Stimulated activated naive B cell treated with anti-CD40 and anti-IgM and Interleukin-4, amounts not matched to agents 10 μg/mL and 1 μg/mL and 100 μg/mL, for 72 hours (primary cell): ENCODE results near the gene PACSIN3.
A peak's percentile ranks its signal among the peaks of the same experiment; 100 is the strongest.

ENCODE experiments used
- ATAC-seq, 2 donors: fragments of 150-1000 bp; cut with Tn5 transposase; replicated peaks; 2 replicates each; pipeline ENCODE4 v1.10.0; 2021; ENCODE audit warnings: moderate library complexity in 1 of 2
- DNase-seq: peaks from one replicate; pipeline ENCODE4 v3.0.0; 2021
- H3K27ac Mint-ChIP-seq: one replicate; pipeline ENCODE4 v1.8.0; 2022; ENCODE audit warnings: mild to moderate bottlenecking, mixed read lengths
- H3K27me3 Mint-ChIP-seq, 2 donors: one replicate each; pipeline ENCODE4 v1.8.0; 2022; ENCODE audit warnings: mixed read lengths in 2 of 2
- H3K36me3 Mint-ChIP-seq, 2 donors: one replicate each; pipeline ENCODE4 v1.8.0; 2022; ENCODE audit warnings: mixed read lengths in 2 of 2, mild to moderate bottlenecking in 1 of 2
- H3K4me1 Mint-ChIP-seq, 2 donors: one replicate each; pipeline ENCODE4 v1.8.0; 2022; ENCODE audit warnings: mixed read lengths in 2 of 2, mild to moderate bottlenecking in 1 of 2
- H3K4me3 Mint-ChIP-seq, 2 donors: one replicate each; pipeline ENCODE4 v1.8.0; 2022; ENCODE audit warnings: mild to moderate bottlenecking in 2 of 2, mixed read lengths in 2 of 2, moderate library complexity in 1 of 2
- H3K9me3 Mint-ChIP-seq, 2 donors: one replicate each; pipeline ENCODE4 v1.8.0; 2022; ENCODE audit warnings: mixed read lengths in 2 of 2, mild to moderate bottlenecking in 1 of 2

PACSIN3 gene

GRCh38 chr11:47176328-47177228, 9.7 kb downstream of the PACSIN3 start, which contains the start of gene ARFGAP2:
TSS of gene ARFGAP2 (minus strand) at chr11:47176879. CDS start at chr11:47176853, 26 bp downstream.
- ATAC-seq (peak; percentile 93), DNase-seq (peak; percentile 95)
- H3K27ac Mint-ChIP-seq: peak within 1 kb of the TSS; percentile 100
- peaks cover 17 to 29% of the 10 kb centered on the region in 2 donors for H3K36me3 Mint-ChIP-seq
- H3K9me3 Mint-ChIP-seq: no peaks in the 10 kb centered on the region
- H3K27me3 Mint-ChIP-seq: no peaks in the 10 kb centered on the region
- peak within 1 kb of the TSS; percentile 96 to 99 for H3K4me3 Mint-ChIP-seq
- H3K4me1 Mint-ChIP-seq: peaks cover 29 to 57% of the 10 kb centered on the region in 2 donors

GRCh38 chr11:47175746-47176327, 10.4 kb downstream of the PACSIN3 start:
- peaks cover 20 to 33% of the 10 kb centered on the region in 2 donors for H3K36me3 Mint-ChIP-seq
- peaks cover 29 to 58% of the 10 kb centered on the region in 2 donors for H3K4me1 Mint-ChIP-seq
- ATAC-seq (no peak), DNase-seq (no peak)
- peak overlapping the region; percentile 96 to 99 for H3K4me3 Mint-ChIP-seq
- no peaks in the 10 kb centered on the region for H3K9me3 Mint-ChIP-seq
- no peaks in the 10 kb centered on the region for H3K27me3 Mint-ChIP-seq
- H3K27ac Mint-ChIP-seq: peak overlapping the region; percentile 100

GRCh38 chr11:47172740-47173336, 13.4 kb downstream of the PACSIN3 start:
- Mint-ChIP-seq H3K27me3 (no peaks in the 10 kb centered on the region), H3K27ac (peak overlapping the region; percentile 75), H3K4me3 (no peak overlapping the region), H3K9me3 (no peaks in the 10 kb centered on the region), H3K4me1 (peaks cover 27 to 45% of the 10 kb centered on the region in 2 donors), H3K36me3 (peaks cover 22 to 33% of the 10 kb centered on the region in 2 donors)
- no peak for DNase-seq
- ATAC-seq: no peak

- no peak for ATAC-seq
- no peak for DNase-seq
- Mint-ChIP-seq H3K9me3 (no peaks in the 10 kb centered on the region), H3K27me3 (no peaks in the 10 kb centered on the region), H3K27ac (no peak overlapping the region), H3K4me1 (peaks cover 22 to 36% of the 10 kb centered on the region in 2 donors), H3K4me3 (no peak overlapping the region), H3K36me3 (peaks cover 22 to 33% of the 10 kb centered on the region in 2 donors)
These were observed 14.4 kb downstream of the PACSIN3 start for GRCh38 chr11:47171856-47172255.

GRCh38 chr11:47171061-47171838, 15.0 kb downstream of the PACSIN3 start:
- Mint-ChIP-seq H3K27me3 (no peaks in the 10 kb centered on the region), H3K4me1 (peaks cover 22 to 36% of the 10 kb centered on the region in 2 donors), H3K9me3 (no peaks in the 10 kb centered on the region), H3K27ac (no peak overlapping the region), H3K4me3 (no peak overlapping the region), H3K36me3 (peaks cover 24 to 33% of the 10 kb centered on the region in 2 donors)
- ATAC-seq (no peak), DNase-seq (no peak)

- no peak for DNase-seq
- peak overlapping the region; percentile 68 for H3K27ac Mint-ChIP-seq
- no peak for ATAC-seq
- no peaks in the 10 kb centered on the region for H3K27me3 Mint-ChIP-seq
- H3K36me3 Mint-ChIP-seq: peaks cover 27 to 39% of the 10 kb centered on the region in 2 donors
- no peaks in the 10 kb centered on the region for H3K9me3 Mint-ChIP-seq
- H3K4me3 Mint-ChIP-seq: no peak overlapping the region
- H3K4me1 Mint-ChIP-seq: peaks cover 6 to 9% of the 10 kb centered on the region in 2 donors
These were observed 19.9 kb downstream of the PACSIN3 start for GRCh38 chr11:47166368-47166767.

GRCh38 chr11:47165253-47165840, 20.9 kb downstream of the PACSIN3 start:
- no peaks in the 10 kb centered on the region for H3K9me3 Mint-ChIP-seq
- peaks cover 27 to 34% of the 10 kb centered on the region in 2 donors for H3K36me3 Mint-ChIP-seq
- peak overlapping the region; percentile 14 for H3K27ac Mint-ChIP-seq
- no peak for DNase-seq
- H3K4me1 Mint-ChIP-seq: peaks cover 4 to 10% of the 10 kb centered on the region in 2 donors
- no peak for ATAC-seq
- no peak overlapping the region for H3K4me3 Mint-ChIP-seq
- no peaks in the 10 kb centered on the region for H3K27me3 Mint-ChIP-seq

GRCh38 chr11:47164321-47164720, 21.9 kb downstream of the PACSIN3 start:
- DNase-seq: no peak
- peaks cover 29 to 44% of the 10 kb centered on the region in 2 donors for H3K36me3 Mint-ChIP-seq
- no peak overlapping the region for H3K4me3 Mint-ChIP-seq
- peak overlapping the region; percentile 86 for H3K27ac Mint-ChIP-seq
- no peaks in the 10 kb centered on the region for H3K27me3 Mint-ChIP-seq
- no peaks in the 10 kb centered on the region for H3K9me3 Mint-ChIP-seq
- H3K4me1 Mint-ChIP-seq: peaks cover 4 to 10% of the 10 kb centered on the region in 2 donors
- no peak for ATAC-seq

- Mint-ChIP-seq H3K36me3 (peaks cover 34 to 48% of the 10 kb centered on the region in 2 donors), H3K4me1 (peaks cover 4 to 10% of the 10 kb centered on the region in 2 donors), H3K27ac (peak overlapping the region; percentile 86), H3K27me3 (no peaks in the 10 kb centered on the region), H3K4me3 (no peak overlapping the region), H3K9me3 (no peaks in the 10 kb centered on the region)
- DNase-seq (no peak), ATAC-seq (no peak)
These were observed 22.3 kb downstream of the PACSIN3 start for GRCh38 chr11:47163898-47164297.

GRCh38 chr11:47163193-47163592, 23.0 kb downstream of the PACSIN3 start:
- no peaks in the 10 kb centered on the region for H3K9me3 Mint-ChIP-seq
- peaks cover 4 to 10% of the 10 kb centered on the region in 2 donors for H3K4me1 Mint-ChIP-seq
- peak overlapping the region; percentile 47 for H3K27ac Mint-ChIP-seq
- DNase-seq: no peak
- H3K36me3 Mint-ChIP-seq: peaks cover 36 to 53% of the 10 kb centered on the region in 2 donors
- H3K4me3 Mint-ChIP-seq: no peak overlapping the region
- no peaks in the 10 kb centered on the region for H3K27me3 Mint-ChIP-seq
- ATAC-seq: no peak

GRCh38 chr11:47162426-47162825, 23.8 kb downstream of the PACSIN3 start:
- DNase-seq: no peak
- Mint-ChIP-seq H3K27me3 (no peaks in the 10 kb centered on the region), H3K36me3 (peaks cover 36 to 55% of the 10 kb centered on the region in 2 donors), H3K4me3 (no peak overlapping the region), H3K4me1 (peaks cover 4 to 10% of the 10 kb centered on the region in 2 donors), H3K27ac (peak overlapping the region; percentile 75), H3K9me3 (no peaks in the 10 kb centered on the region)
- ATAC-seq: no peak

GRCh38 chr11:47161890-47162289, 24.3 kb downstream of the PACSIN3 start:
- Mint-ChIP-seq H3K36me3 (peaks cover 37 to 55% of the 10 kb centered on the region in 2 donors), H3K27me3 (no peaks in the 10 kb centered on the region), H3K4me1 (peaks cover 4 to 10% of the 10 kb centered on the region in 2 donors), H3K27ac (peak overlapping the region; percentile 75), H3K4me3 (peak overlapping the region in 1 of 2 donors; percentile 29), H3K9me3 (no peaks in the 10 kb centered on the region)
- ATAC-seq (no peak), DNase-seq (no peak)

GRCh38 chr11:47161134-47161854, 24.9 kb downstream of the PACSIN3 start:
- Mint-ChIP-seq H3K4me1 (peaks cover 4 to 10% of the 10 kb centered on the region in 2 donors), H3K36me3 (peaks cover 38 to 55% of the 10 kb centered on the region in 2 donors), H3K4me3 (no peak overlapping the region), H3K9me3 (no peaks in the 10 kb centered on the region), H3K27ac (peak overlapping the region; percentile 75), H3K27me3 (no peaks in the 10 kb centered on the region)
- peak; percentile 48 for DNase-seq
- peak; percentile 86 to 87 for ATAC-seq
